ENCODE measurements around the gene ST6GALNAC3. TPM values are rescaled to one million over a fixed set of nuclear protein-coding genes. Genes with fewer than 3 reads are reported as not detected.

Gene ST6GALNAC3
- total RNA-seq, 1 donor from 2014 or later, result 23.6 TPM

GRCh38 chr1:76210160-76210559 lies 135.6 kb downstream of the ST6GALNAC3 start:
- no peak overlapping the region for H3K4me2 ChIP-seq
- no peaks in the 10 kb centered on the region for H3K36me3 ChIP-seq
- no peak for DNase-seq (ENCODE audit: low spot score)
- H3K79me2 ChIP-seq (ENCODE audit: low read depth), result no peaks in the 10 kb centered on the region
- no peaks in the 10 kb centered on the region for H4K20me1 ChIP-seq (ENCODE audit: low read depth)
- Mint-ChIP-seq H3K27me3 (ENCODE audit: insufficient read depth, low read depth) (no peaks in the 10 kb centered on the region), H3K27ac (no peak overlapping the region), H3K4me3 (no peak overlapping the region), H3K9me3 (no peaks in the 10 kb centered on the region), H3K4me1 (no peaks in the 10 kb centered on the region), H3K36me3 (peaks cover 5% of the 10 kb centered on the region)
- H3F3A ChIP-seq (ENCODE audit: low read depth), result no peaks in the 10 kb centered on the region
- no peak overlapping the region for H3K4me3 ChIP-seq
- H3K27ac ChIP-seq, result no peak overlapping the region
- H3K9ac ChIP-seq, result no peak overlapping the region
- TF ChIP-seq CTCF (IDR thresholded peaks at IDR 0.05), result no peak
- TF ChIP-seq EZH2 (IDR thresholded peaks at IDR 0.05), result no peak
- no peak for TF ChIP-seq EZH2phosphoT487 (IDR thresholded peaks at IDR 0.05)
- H3K9me3 ChIP-seq (ENCODE audit: low read depth), result no peaks in the 10 kb centered on the region
- H2AFZ ChIP-seq (replicated peaks), result no peak overlapping the region
- no peaks in the 10 kb centered on the region for H3K27me3 ChIP-seq
- H3K4me1 ChIP-seq, result no peaks in the 10 kb centered on the region

- H3K4me1 ChIP-seq, result no peaks in the 10 kb centered on the region
- no peaks in the 10 kb centered on the region for H3K27me3 Mint-ChIP-seq (ENCODE audit: insufficient read depth, low read depth)
- TF ChIP-seq CTCF (IDR thresholded peaks at IDR 0.05) (no peak), EZH2phosphoT487 (IDR thresholded peaks at IDR 0.05) (no peak), EZH2 (IDR thresholded peaks at IDR 0.05) (no peak)
- no peaks in the 10 kb centered on the region for H3K9me3 Mint-ChIP-seq
- H3K4me3 Mint-ChIP-seq, result no peak overlapping the region
- no peak overlapping the region for H3K4me3 ChIP-seq
- H3K27me3 ChIP-seq, result no peaks in the 10 kb centered on the region
- H3K4me1 Mint-ChIP-seq, result peaks cover 3% of the 10 kb centered on the region
- no peak for DNase-seq (ENCODE audit: low spot score)
- no peaks in the 10 kb centered on the region for H4K20me1 ChIP-seq (ENCODE audit: low read depth)
- no peak overlapping the region for H3K9ac ChIP-seq
- H3K27ac ChIP-seq, result no peak overlapping the region
- H3K36me3 ChIP-seq, result no peaks in the 10 kb centered on the region
- no peak overlapping the region for H3K27ac Mint-ChIP-seq
- no peaks in the 10 kb centered on the region for H3K9me3 ChIP-seq (ENCODE audit: low read depth)
- H3K79me2 ChIP-seq (ENCODE audit: low read depth), result no peaks in the 10 kb centered on the region
- H3K4me2 ChIP-seq, result no peak overlapping the region
- peaks cover 1% of the 10 kb centered on the region for H3K36me3 Mint-ChIP-seq
- no peak overlapping the region for H2AFZ ChIP-seq (replicated peaks)
- H3F3A ChIP-seq (ENCODE audit: low read depth), result no peaks in the 10 kb centered on the region
Observed at GRCh38 chr1:76218888-76219287, 144.3 kb downstream of the ST6GALNAC3 start.

GRCh38 chr1:76219366-76219818 lies 144.8 kb downstream of the ST6GALNAC3 start:
- Histone ChIP-seq H3K9me3 (ENCODE audit: low read depth) (no peaks in the 10 kb centered on the region), H3K27ac (no peak overlapping the region), H3F3A (ENCODE audit: low read depth) (no peaks in the 10 kb centered on the region), H3K36me3 (no peaks in the 10 kb centered on the region), H3K4me3 (no peak overlapping the region), H3K9ac (no peak overlapping the region), H4K20me1 (ENCODE audit: low read depth) (no peaks in the 10 kb centered on the region), H3K79me2 (ENCODE audit: low read depth) (no peaks in the 10 kb centered on the region), H3K4me2 (no peak overlapping the region), H3K27me3 (no peaks in the 10 kb centered on the region), H2AFZ (replicated peaks) (no peak overlapping the region), H3K4me1 (peaks cover under 1% of the 10 kb centered on the region)
- TF ChIP-seq CTCF (IDR thresholded peaks at IDR 0.05) (no peak), EZH2 (IDR thresholded peaks at IDR 0.05) (no peak), EZH2phosphoT487 (IDR thresholded peaks at IDR 0.05) (no peak)
- no peaks in the 10 kb centered on the region for H3K9me3 Mint-ChIP-seq
- H3K27me3 Mint-ChIP-seq (ENCODE audit: insufficient read depth, low read depth), result no peaks in the 10 kb centered on the region
- peaks cover 1% of the 10 kb centered on the region for H3K36me3 Mint-ChIP-seq
- DNase-seq (ENCODE audit: low spot score), result no peak
- H3K27ac Mint-ChIP-seq, result no peak overlapping the region
- H3K4me3 Mint-ChIP-seq, result no peak overlapping the region
- peaks cover 7% of the 10 kb centered on the region for H3K4me1 Mint-ChIP-seq
